Aorta (tissue), 5 donors: ENCODE measurements around the gene APOBEC3H. TPM values are rescaled to one million over a fixed set of nuclear protein-coding genes. Genes with fewer than 3 reads are reported as not detected.
A peak's percentile ranks its signal among the peaks of the same experiment; 100 is the strongest.

Source experiments
- ATAC-seq: fragments of 200-7000 bp; cut with Tn5 transposase; one replicate; pipeline ENCODE4 v1.9.1; 2022; ENCODE audit warnings: moderate library complexity; ENCODE audit not compliant: low FRiP score
- DNase-seq, 2 donors: peaks; one replicate each; pipeline ENCODE4 v3.0.0-alpha.2; 2020
- H3K27ac ChIP-seq, 2 donors: one replicate each; pipeline ENCODE4 v1.5.1; 2013; ENCODE audit warnings: low read length in 2 of 2, mild to moderate bottlenecking in 2 of 2, moderate library complexity in 2 of 2, control low read depth in 1 of 2, inconsistent platforms in 1 of 2, low read depth in 1 of 2
- H3K27me3 ChIP-seq, 2 donors: one replicate each; pipeline ENCODE4 v1.6.1; 2013; ENCODE audit warnings: control low read depth in 1 of 2, low read length in 1 of 2, mild to moderate bottlenecking in 1 of 2, moderate library complexity in 1 of 2; ENCODE audit not compliant: insufficient read depth in 2 of 2, control insufficient read depth in 1 of 2
- H3K36me3 ChIP-seq, 2 donors: one replicate each; pipeline ENCODE4 v1.6.1; 2013; ENCODE audit warnings: control low read depth in 1 of 2, low read length in 1 of 2, mild to moderate bottlenecking in 1 of 2; ENCODE audit not compliant: insufficient read depth in 2 of 2, control insufficient read depth in 1 of 2
- H3K4me1 ChIP-seq, 2 donors: one replicate each; pipeline ENCODE4 v1.6.1; 2013; ENCODE audit warnings: low read length in 2 of 2, control low read depth in 1 of 2, mild to moderate bottlenecking in 1 of 2, moderate library complexity in 1 of 2; ENCODE audit not compliant: insufficient read depth in 2 of 2, control insufficient read depth in 1 of 2
- H3K4me3 ChIP-seq, 2 donors: one replicate each; pipeline ENCODE4 v1.5.1; 2013; ENCODE audit warnings: low read length in 2 of 2, control low read depth in 1 of 2, mild to moderate bottlenecking in 1 of 2
- H3K9me3 ChIP-seq: one replicate; pipeline ENCODE4 v1.6.1; 2013; ENCODE audit warnings: mild to moderate bottlenecking, low read length; ENCODE audit not compliant: control insufficient read depth
- WGBS, 2 donors: extraction: QIAGEN DNeasy Blood & Tissue Kit; methylation state at CpG; one replicate each; pipeline ENCODE4 v1.1.7; 2013; 5-methylcytosine and 5-hydroxymethylcytosine counted together
- intact Hi-C, 2 donors: fragments of 100-400 bp; cut with DNase I; formaldehyde crosslinking; loops; one replicate each; pipeline versions ENCODE4 v1.14.2 to v1.15.0; 2022
- polyA plus RNA-seq, 2 donors: library from polyadenylated mRNA; stranded (reverse); fragments of 200-250 nt; gene quantifications; one replicate each; pipeline ENCODE4 v1.2.3, GENCODE V29; 2013
- total RNA-seq, 2 donors: library from RNA; stranded (reverse); fragmentation: NEBNext Ultra II Directional; extraction: Animal tissue kit (Norgen Biotek cat#: 25700); gene quantifications; one replicate each; pipeline ENCODE4 v1.2.1, GENCODE V29; 2021
- donor health status: healthy with polysubstance abuse.
- donor health status: Bipolar disorder and iron deficiency.
- donor health status: DM: no; HTN: no; CAD: no.
- donor health status: DM: no; HTN: no; CAD: no.
- donor health status: DM: yes; HTN: yes; CAD: no.

Gene APOBEC3H
- total and polyA plus RNA-seq, 4 donors: not detected

DNA sequence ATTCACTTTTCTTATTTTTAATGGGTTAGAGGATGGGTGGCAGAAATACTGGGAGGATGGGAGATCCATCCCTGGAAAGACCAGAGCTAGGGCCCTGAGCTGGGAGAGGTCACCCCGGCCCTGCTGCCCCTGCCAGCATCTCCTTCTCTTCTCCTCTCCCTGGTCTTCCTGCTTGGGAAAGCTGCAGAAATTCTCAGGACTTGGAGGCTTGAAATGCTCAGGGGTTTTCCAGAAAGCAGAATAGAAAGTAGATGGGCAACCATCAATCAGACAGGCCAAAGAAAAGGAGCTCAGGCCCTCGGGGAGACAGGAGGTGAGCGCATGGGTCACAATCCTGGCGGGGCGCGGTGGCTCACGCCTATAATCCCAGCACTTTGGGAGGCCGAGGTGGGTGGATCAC, 1.5 kb downstream of the APOBEC3H start:
- no peak overlapping the region for H3K27ac ChIP-seq
- DNase-seq (no peak), ATAC-seq (no peak)
- H3K27me3 ChIP-seq: no peaks in the 10 kb centered on the region
- H3K9me3 ChIP-seq: no peaks in the 10 kb centered on the region
- WGBS, 2 donors: 89 to 97% methylated on average over 8 of the region's 8 CpGs
- H3K36me3 ChIP-seq: no peaks in the 10 kb centered on the region
- H3K4me3 ChIP-seq: no peak overlapping the region
- no peaks in the 10 kb centered on the region for H3K4me1 ChIP-seq
- intact Hi-C loops: no loop called here

DNA sequence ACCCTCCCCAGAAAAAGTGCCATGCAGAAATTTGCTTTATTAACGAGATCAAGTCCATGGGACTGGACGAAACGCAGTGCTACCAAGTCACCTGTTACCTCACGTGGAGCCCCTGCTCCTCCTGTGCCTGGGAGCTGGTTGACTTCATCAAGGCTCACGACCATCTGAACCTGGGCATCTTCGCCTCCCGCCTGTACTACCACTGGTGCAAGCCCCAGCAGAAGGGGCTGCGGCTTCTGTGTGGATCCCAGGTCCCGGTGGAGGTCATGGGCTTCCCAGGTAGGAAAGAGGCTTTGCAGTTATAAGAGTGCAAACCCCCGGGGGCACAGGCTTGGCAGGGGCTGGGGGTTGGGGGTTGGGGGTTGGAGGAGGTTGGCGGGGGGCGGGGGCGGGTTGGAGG, 4.2 kb downstream of the APOBEC3H start:
- no peaks in the 10 kb centered on the region for H3K27me3 ChIP-seq
- DNase-seq (peak in 1 of 2 donors; percentile 58), ATAC-seq (no peak)
- no peaks in the 10 kb centered on the region for H3K4me1 ChIP-seq
- 68 to 70% methylated on average over 11 to 13 of the region's 13 CpGs for WGBS, 2 donors
- no peaks in the 10 kb centered on the region for H3K9me3 ChIP-seq
- H3K36me3 ChIP-seq: no peaks in the 10 kb centered on the region
- no peak overlapping the region for H3K27ac ChIP-seq
- H3K4me3 ChIP-seq: no peak overlapping the region
- intact Hi-C loops: no loop called here

- no peak overlapping the region for H3K27ac ChIP-seq
- no peaks in the 10 kb centered on the region for H3K27me3 ChIP-seq
- WGBS, 2 donors: 71% methylated on average over 2 of the region's 2 CpGs
- H3K4me3 ChIP-seq: no peak overlapping the region
- intact Hi-C loops: no loop called here
- no peak for DNase-seq
- no peaks in the 10 kb centered on the region for H3K4me1 ChIP-seq
- H3K9me3 ChIP-seq: no peaks in the 10 kb centered on the region
- H3K36me3 ChIP-seq: no peaks in the 10 kb centered on the region
- no peak for ATAC-seq
Measured at GRCh38 chr22:39103431-39103830, 6.4 kb downstream of the APOBEC3H start.

GRCh38 chr22:39106326-39106725, 9.3 kb downstream of the APOBEC3H start:
- intact Hi-C loops: no loop called here
- no peaks in the 10 kb centered on the region for H3K27me3 ChIP-seq
- no peaks in the 10 kb centered on the region for H3K4me1 ChIP-seq
- no peak overlapping the region for H3K4me3 ChIP-seq
- H3K27ac ChIP-seq: no peak overlapping the region
- ATAC-seq (no peak), DNase-seq (no peak)
- WGBS, 2 donors: 82 to 88% methylated on average over 2 of the region's 2 CpGs
- no peaks in the 10 kb centered on the region for H3K36me3 ChIP-seq
- H3K9me3 ChIP-seq: no peaks in the 10 kb centered on the region

GRCh38 chr22:39108487-39108886, 11.4 kb downstream of the APOBEC3H start:
- no peaks in the 10 kb centered on the region for H3K36me3 ChIP-seq
- H3K4me3 ChIP-seq: no peak overlapping the region
- H3K27ac ChIP-seq: no peak overlapping the region
- H3K4me1 ChIP-seq: no peaks in the 10 kb centered on the region
- DNase-seq: no peak
- H3K9me3 ChIP-seq: no peaks in the 10 kb centered on the region
- WGBS, 2 donors: 92 to 94% methylated on average over 4 of the region's 4 CpGs
- ATAC-seq: no peak
- H3K27me3 ChIP-seq: no peaks in the 10 kb centered on the region
- intact Hi-C loops: no loop called here

DNA sequence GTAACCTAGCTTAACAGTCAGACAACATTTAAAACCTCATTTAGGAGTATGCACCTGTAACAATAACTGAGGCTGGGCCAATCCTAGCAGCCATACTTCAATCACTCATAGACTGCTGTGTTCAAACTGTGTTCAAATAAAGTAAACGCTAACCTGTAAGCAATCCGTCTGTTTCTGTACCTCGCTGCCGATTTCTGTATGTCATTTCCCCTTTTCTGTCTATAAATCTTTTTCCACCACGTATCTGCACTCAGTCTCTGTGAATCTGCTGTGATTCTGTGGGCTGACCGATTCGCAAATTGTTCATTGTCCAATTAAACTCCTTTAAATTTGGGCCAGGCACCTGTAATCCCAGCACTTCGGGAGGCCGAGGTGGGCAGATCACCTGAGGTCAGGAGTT, 12.3 kb downstream of the APOBEC3H start:
- intact Hi-C loops: no loop called here
- no peak overlapping the region for H3K27ac ChIP-seq
- DNase-seq (peak in 1 of 2 donors; percentile 27), ATAC-seq (no peak)
- H3K36me3 ChIP-seq: no peaks in the 10 kb centered on the region
- H3K4me1 ChIP-seq: no peaks in the 10 kb centered on the region
- no peak overlapping the region for H3K4me3 ChIP-seq
- WGBS, 2 donors: 86 to 90% methylated on average over 9 of the region's 9 CpGs
- no peaks in the 10 kb centered on the region for H3K27me3 ChIP-seq
- H3K9me3 ChIP-seq: no peaks in the 10 kb centered on the region

DNA sequence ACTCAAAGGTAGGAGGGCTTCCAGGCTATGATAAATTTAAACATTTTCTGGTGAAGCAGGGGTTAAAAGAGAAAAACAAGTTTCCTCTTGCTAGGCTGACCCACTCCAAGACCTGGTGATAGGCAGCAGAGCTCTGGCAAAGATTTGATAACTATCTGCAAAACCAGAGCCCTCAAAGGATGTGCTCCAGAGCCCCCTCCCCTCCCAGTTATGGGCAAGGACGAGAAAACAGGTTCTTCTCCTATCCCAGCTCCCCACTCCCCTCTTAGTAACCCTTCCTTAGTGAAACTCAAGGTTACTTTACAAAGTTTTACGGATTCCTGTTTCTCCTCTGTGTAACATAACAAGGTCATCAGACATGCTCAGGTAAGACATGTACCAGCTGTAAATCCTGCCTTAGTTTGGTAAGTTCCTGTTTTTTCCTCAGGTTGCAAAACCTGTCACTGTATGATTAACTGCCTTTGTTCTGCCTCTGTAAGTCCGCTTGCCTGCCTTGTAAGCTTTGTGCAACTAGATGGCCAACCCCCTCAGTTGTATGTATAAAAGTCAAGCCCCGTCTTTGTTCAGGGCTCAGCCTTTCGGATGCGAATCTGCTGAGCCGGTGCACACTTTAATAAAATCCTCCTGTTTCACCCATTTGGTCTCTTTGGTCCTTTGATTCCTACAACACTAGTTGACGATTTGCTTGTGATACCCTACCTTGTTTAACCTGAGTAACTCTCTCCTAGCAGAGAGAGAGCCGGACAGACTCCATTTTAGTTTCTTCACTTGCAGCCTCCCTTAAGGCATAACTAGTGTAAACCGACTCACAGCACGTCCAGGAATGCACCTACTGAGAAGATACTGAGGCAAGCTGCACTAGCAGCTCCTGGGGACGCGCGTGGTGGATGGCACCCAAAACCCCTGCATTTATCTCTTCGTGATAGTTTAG, 13.9 kb downstream of the APOBEC3H start:
- H3K27ac ChIP-seq: no peak overlapping the region
- H3K4me3 ChIP-seq: no peak overlapping the region
- ATAC-seq (no peak), DNase-seq (peak in 1 of 2 donors; percentile 21)
- no peaks in the 10 kb centered on the region for H3K36me3 ChIP-seq
- WGBS, 2 donors: 72 to 77% methylated on average over 15 of the region's 15 CpGs
- H3K9me3 ChIP-seq: no peaks in the 10 kb centered on the region
- no peaks in the 10 kb centered on the region for H3K27me3 ChIP-seq
- no peaks in the 10 kb centered on the region for H3K4me1 ChIP-seq
- intact Hi-C loops: no loop called here

GRCh38 chr22:39114112-39114511, 17.1 kb downstream of the APOBEC3H start:
- no peaks in the 10 kb centered on the region for H3K36me3 ChIP-seq
- DNase-seq (peak in 1 of 2 donors; percentile 2), ATAC-seq (no peak)
- intact Hi-C loops: no loop called here
- no peak overlapping the region for H3K27ac ChIP-seq
- H3K27me3 ChIP-seq: no peaks in the 10 kb centered on the region
- H3K9me3 ChIP-seq: no peaks in the 10 kb centered on the region
- 25 to 38% methylated on average over 6 of the region's 6 CpGs for WGBS, 2 donors
- no peak overlapping the region for H3K4me3 ChIP-seq
- H3K4me1 ChIP-seq: no peaks in the 10 kb centered on the region

- intact Hi-C loops: no loop called here
- H3K27me3 ChIP-seq: no peaks in the 10 kb centered on the region
- no peak overlapping the region for H3K4me3 ChIP-seq
- no peaks in the 10 kb centered on the region for H3K4me1 ChIP-seq
- no peaks in the 10 kb centered on the region for H3K36me3 ChIP-seq
- WGBS, 2 donors: 80 to 90% methylated on average over 2 of the region's 2 CpGs
- no peak overlapping the region for H3K27ac ChIP-seq
- ATAC-seq: no peak
- H3K9me3 ChIP-seq: no peaks in the 10 kb centered on the region
- DNase-seq: no peak
Measured at GRCh38 chr22:39115570-39115969, 18.5 kb downstream of the APOBEC3H start.
